SKM-1 (cell line): Measurements from ENCODE around the gene PHB1.
"Not testable (repeated sequence)": the region's sequence is repeated elsewhere in the genome, so short reads cannot be mapped to it uniquely, and the experiment has no call there.

ENCODE experiments used
- DNase-seq: peaks from one replicate; lab custom pipeline; 2025; ENCODE audit not compliant: unreplicated experiment; lab: John Stamatoyannopoulos, UW

Gene PHB1

GRCh38 chr17:49381793-49382192 lies 32.9 kb downstream of the PHB1 start:
- DNase-seq = no peak

DNA sequence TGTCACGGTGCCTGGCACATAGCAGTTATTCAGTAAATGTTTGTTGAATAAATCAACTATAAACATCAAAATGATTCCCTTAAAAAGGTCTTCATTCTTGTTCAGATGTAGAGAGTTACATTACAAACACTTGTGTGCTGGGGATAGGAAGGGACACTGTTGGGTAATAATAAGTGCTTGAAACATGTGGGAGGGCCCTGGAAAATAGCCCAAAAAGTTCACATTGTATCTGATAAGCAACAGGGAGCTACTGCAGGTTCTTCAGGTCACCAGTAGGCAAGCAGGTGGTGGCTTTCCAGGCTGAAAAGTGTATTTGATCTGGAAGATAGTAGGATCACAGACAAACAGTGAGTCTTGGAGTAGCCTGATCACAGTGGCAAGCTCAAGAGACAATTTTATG lies 33.6 kb downstream of the PHB1 start:
- DNase-seq = no peak

GRCh38 chr17:49379926-49380325 lies 34.8 kb downstream of the PHB1 start:
- no peak for DNase-seq

- DNase-seq = no peak
Observed at GRCh38 chr17:49378311-49378710, 36.4 kb downstream of the PHB1 start.

GRCh38 chr17:49375544-49375943 lies 39.1 kb downstream of the PHB1 start:
- no peak for DNase-seq

DNA sequence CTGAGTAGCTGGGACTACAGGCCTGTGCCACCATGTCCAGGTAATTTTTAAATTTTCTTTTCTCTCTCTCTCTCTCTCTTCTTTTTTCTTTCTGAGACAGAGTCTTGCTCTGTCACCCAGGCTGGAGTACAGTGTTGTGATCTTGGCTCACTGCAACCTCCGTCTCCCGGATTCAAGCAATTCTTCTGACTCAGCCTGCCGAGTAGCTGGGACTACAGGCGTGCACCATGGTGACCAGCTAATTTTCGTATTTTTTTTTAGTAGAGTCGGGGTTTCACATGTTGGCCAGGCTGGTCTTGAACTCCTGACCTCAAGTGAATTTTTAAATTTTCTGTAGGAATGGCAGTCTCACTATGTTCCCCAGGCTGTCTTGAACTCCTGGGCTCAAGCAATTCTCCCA lies 41.6 kb downstream of the PHB1 start:
- DNase-seq = no peak

DNA sequence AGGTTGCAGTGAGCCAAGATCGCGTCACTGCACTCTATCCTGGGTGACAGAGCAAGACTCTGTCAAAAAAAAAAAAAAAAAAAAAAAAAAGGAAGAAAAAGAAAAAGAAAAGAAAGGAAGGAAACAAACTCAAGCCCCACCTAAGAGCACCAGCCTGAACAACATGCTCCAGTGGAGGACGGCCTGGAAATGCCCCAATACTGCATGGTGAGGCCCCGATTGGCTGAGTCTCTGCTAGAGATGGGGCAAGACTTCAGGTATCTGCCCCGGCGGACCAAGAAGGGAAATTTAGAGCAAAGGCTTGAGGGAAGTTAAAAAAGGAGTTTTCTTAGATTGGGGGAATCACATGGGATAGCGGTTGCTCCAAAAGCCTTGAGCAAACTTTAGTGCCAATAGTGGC lies 42.3 kb downstream of the PHB1 start:
- no peak for DNase-seq

GRCh38 chr17:49370971-49371834 lies 43.5 kb downstream of the PHB1 start:
- DNase-seq = no peak

GRCh38 chr17:49369760-49370159 lies 44.9 kb downstream of the PHB1 start:
- DNase-seq = no peak

- DNase-seq = no peak
Observed at GRCh38 chr17:49369089-49369488, 45.6 kb downstream of the PHB1 start.

DNA sequence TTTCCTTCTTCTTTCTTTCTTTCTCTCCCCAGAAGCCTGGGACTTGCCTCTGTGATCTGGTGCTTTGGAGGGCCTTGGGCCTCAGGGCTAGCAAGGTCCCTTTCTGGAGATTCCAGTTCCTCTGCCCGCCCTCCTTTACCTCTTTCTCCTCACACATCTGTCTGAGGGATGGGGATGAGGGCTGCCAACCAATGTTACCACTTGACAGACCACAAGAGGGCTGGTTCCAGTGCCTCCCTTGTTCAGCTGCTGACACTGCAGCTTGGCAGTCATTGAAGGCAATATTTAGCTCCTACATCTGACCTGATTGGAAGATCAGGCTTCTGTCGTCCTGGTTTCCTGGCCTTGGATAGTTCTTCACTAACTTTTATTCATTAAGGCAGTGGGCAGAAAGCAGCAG lies 49.0 kb downstream of the PHB1 start:
- no peak for DNase-seq

GRCh38 chr17:49365126-49365525 lies 49.6 kb downstream of the PHB1 start:
- not testable (repeated sequence) for DNase-seq

- no peak for DNase-seq
Observed at GRCh38 chr17:49364119-49364518, 50.6 kb downstream of the PHB1 start.

DNA sequence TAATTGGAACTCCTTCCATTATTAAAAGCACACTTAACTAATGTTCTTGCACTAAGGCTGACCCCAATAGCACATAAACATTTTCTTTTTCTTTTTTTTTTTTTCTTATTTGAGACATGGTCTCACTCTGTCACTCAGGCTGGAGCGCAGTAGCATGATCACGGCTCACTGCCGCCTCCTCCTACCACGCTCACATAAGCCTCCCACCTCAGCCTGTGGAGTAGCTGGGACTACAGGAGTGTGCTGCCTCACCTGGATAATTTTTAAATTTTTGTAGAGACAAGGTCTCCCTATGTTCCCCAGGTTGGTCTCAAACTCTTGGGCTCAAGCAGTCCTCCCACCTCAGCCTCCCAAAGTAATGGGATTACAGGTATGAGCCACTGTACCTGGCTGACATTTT lies 51.4 kb downstream of the PHB1 start:
- no peak for DNase-seq

DNA sequence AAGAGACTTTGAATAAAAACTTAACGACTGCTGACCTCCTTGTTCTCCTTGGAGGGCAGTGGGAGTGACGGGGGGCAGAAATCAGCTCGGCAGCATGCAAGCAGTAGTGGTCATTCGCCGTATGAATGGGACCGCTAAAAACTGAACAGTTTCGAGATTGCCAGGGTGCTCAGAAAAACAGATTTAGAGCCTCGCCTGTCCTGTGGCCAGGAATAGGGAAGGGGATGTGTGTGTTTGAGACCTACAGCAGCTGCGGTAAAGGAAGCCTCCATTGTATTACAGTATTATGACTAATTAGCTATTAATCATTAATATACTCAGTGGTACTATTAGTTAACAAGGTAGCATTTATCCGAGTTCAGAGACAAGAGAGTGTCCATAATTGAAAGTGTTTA lies 52.0 kb downstream of the PHB1 start:
- no peak for DNase-seq

- peak; percentile 73 for DNase-seq
Observed at GRCh38 chr17:49361902-49362722, 52.6 kb downstream of the PHB1 start, which contains the start of gene ZNF652. Gene ZNF652, minus strand, starts transcription at chr17:49362250. Its CDS starts 44,525 bp downstream, at chr17:49317725.

- peak; percentile 60 for DNase-seq
Observed at GRCh38 chr17:49361129-49361901, 53.4 kb downstream of the PHB1 start.

DNA sequence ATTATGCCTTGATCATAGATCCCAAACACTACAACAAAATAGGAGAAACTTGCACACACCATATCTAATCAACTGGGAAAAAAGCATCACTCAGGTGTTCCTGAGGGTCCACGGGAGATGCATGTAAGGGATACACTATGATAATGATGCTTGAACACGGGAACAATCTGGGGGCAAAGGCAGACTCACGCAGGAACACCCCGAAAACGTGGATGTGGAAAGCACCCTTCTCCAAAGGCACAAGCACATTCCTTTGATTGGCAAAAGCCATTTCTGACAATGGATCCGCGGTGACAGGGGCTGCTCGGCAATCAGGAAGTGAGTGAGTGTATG lies 53.9 kb downstream of the PHB1 start:
- no peak for DNase-seq

DNA sequence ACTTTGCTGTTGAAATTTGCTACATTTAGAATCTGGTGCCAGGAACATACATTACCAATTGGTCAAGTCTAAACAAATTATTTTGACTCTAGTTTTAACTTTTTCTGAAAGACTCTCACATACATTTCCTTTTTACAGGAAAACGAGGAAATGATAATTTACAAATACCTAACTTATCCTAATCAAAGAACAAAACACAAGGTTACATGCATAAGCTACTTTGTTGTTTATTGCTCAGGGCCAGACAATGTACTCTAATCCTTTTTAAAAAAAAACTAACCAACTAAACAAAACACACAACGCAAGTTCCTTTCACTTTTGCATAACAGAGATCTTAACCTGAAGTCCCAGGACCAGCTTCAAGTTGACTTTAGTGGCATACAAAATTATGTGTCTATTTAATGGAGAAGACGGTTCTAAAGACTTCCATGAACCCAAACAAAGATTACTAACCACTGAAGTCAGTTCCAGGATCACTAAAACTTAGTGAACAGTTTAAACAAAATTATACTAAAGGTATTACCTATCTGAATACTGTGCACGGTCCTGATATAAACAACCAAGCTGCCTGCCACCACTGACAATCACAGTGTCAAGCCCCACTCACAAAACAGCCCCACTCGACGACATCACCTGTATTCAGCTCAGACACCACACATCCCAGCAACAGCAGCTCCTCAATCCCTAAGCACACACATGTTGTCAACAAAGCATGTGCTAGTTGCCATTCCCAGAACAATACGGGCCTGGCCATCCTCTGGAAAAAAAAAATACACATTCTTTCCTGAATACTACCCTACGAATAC lies 54.5 kb downstream of the PHB1 start:
- DNase-seq = no peak

DNA sequence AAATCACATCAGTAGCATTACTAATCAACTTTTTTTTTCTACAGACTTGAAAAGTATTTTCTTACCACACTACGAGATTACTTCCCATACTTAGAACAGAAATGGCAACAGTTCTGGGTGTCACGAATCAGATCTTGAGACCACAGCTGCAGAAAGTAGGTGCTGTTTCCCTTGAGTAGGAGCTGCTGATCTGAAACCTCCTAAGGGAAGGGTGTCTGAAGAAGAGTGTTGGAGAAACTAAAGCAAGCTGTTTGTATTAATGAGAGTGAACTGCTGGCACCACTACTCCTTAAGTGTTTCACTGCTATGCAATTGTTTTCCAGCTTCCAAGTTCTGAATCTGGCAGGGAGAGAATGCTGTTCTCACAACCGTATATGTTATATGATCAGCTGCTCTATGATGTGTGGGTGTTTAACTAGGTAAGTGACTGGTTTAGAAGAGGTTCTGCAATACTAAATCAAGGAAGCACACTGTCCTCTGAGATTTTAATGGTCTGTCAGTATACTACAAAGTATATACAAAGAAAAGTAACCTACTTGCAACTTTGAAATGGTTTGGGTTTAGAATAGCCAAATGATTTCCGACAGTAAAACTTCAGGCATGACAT lies 55.9 kb downstream of the PHB1 start:
- DNase-seq = no peak
